Amniotic stem cell (primary cell): Measurements from ENCODE around the gene SFPQ.
"Not testable (repeated sequence)": the region's sequence is repeated elsewhere in the genome, so short reads cannot be mapped to it uniquely, and the experiment has no call there.

Experiments
- DNase-seq: peaks from one replicate; lab custom pipeline; 2025; lab: John Stamatoyannopoulos, UW

SFPQ gene

DNA sequence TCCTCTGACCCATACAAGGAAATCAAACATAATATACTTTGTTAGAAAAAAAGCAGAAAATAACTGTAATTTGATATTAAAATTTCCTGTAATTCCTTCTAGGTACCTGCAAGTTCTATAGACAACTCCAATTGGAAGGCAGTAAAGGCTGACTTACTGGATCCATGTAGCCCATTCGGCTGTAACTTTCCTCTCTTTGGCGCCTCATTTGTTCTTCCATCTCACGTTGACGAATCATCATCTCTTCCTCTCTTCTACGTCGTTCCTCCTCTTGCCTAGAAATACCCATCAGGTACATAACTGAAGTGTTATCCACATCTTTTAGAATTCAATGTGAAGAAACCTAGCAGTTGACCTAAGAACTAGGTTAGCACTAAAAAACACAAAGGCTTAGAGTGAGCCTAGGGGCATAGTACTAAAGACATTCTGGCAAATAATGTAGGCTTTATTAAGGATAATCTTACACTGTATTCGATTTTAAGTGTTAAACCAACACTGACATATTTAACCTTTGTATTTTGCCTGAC lies 5.1 kb downstream of the SFPQ start:
- DNase-seq: no peak

DNA sequence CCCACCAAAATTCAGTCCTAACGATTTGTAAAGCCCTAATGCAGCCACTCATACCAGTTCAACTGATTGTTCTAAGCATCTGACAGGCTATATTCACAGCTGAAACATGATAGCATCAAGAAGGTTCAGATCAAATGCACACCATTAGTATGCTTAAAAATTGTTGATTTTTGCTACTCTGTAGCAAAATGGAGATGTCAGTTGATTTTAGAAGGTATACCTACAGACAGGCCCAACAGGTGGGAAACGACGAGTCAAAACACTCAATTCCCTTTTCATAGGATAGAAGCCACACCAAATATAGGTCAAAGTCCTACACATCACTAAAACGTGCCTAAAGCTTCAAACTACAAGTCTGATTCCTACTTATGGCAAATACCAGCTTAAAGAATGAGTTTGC lies 6.7 kb downstream of the SFPQ start:
- no peak for DNase-seq

- no peak for DNase-seq
Measured at GRCh38 chr1:35185200-35185599, 7.7 kb downstream of the SFPQ start.

DNA sequence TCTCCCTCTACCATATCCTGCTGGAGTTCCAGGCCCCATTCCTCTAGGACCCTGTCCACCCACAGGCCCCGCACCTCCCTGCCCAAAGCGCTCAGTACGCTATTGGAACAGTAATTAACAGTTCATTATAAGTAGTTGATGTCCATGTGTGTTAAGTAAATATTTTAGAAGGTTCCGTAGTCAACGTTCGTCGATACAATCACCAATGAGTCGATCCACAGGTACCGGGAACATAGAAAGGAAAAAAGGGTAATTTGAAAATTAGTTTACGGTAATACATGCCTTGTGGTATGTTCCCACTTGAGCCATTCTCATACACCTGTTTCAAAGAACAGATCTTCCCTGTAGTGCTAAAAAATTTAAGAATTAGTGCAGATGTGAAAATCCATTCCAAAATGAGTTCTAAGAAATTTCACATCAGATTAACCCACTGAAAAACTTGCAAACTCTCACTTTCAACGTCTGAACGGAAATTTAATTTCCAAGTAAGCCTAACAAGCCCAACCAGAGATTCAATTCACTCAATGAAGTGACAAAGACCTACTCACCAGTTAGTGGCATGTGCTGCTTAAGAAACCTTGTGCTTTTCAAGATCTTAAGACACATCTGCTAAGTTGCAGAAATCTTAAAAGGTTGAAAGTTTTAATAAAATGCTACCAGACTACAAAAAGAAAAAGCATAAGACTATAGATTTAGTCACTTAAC lies 8.3 kb downstream of the SFPQ start:
- no peak for DNase-seq

DNA sequence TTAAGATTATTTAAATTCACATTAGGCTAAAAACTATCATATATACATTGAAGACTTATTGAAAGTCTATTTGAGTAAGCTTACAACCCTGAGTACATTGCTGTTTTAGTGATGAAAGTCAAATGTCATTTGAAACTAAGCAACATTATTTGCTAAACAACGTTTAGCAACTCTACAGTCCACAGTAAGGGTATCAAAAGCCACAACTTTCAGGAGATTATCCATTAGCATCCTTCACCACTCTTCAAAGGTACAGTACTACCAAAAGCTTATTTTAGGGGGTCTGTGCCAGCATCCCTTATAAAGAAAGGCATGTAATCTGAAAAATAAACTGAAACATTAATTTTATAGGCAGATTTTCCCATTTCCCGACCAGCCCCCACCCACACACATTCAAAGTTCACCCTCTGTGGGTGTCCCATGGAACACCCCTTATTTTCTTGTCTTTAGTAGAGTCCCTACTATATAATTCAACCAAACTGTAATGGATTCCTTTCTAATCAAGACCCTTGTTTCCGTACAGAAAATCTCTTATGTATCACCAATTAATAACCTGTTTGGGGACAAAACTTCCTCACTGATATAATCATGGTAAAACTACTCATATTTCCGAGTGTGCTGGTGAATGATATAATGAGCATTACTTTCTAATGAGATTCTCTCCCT lies 11.0 kb downstream of the SFPQ start:
- DNase-seq: no peak

GRCh38 chr1:35180776-35181374 lies 12.1 kb downstream of the SFPQ start:
- DNase-seq: no peak

DNA sequence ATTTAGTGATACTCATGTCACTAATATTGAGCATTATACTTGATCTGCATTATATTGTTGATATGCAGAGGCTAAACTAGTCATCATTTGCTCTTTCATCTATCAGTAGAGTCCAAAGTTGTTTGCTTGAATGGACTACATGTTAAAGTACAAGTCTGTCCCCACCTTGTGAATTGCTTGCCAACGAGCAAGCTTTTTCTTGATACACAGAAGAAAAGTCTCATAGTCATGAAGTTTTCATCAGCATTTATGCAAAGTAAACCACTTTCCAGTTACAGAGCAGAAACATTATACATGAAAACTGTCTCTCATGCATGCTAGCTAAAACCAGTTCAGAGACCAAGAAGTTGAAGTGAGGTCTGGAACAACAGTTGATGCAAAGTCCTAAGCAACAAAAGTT lies 13.0 kb downstream of the SFPQ start:
- DNase-seq: no peak

GRCh38 chr1:35178874-35179380 lies 14.0 kb downstream of the SFPQ start:
- no peak for DNase-seq

- DNase-seq: no peak
Measured at GRCh38 chr1:35178295-35178695, 14.7 kb downstream of the SFPQ start.

GRCh38 chr1:35177237-35177786 lies 15.6 kb downstream of the SFPQ start:
- DNase-seq: no peak

DNA sequence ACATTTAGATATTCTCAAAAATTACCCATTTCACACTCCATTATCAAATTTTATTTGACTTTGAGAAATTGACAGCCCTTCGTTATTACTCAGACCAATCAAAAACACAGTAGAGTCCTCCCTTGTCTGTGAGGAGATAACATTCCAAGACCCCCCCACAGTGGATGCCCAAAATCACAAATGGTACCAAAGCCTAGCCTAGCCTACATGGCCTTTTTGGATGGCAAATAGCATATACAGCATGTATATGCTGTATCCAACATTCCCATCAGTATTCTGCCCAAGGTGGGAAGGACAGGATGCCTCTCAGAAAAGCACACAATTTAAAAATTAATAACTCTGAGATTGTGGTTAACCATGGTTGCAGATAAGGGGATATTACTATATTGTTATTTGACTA lies 17.3 kb downstream of the SFPQ start:
- DNase-seq: no peak

DNA sequence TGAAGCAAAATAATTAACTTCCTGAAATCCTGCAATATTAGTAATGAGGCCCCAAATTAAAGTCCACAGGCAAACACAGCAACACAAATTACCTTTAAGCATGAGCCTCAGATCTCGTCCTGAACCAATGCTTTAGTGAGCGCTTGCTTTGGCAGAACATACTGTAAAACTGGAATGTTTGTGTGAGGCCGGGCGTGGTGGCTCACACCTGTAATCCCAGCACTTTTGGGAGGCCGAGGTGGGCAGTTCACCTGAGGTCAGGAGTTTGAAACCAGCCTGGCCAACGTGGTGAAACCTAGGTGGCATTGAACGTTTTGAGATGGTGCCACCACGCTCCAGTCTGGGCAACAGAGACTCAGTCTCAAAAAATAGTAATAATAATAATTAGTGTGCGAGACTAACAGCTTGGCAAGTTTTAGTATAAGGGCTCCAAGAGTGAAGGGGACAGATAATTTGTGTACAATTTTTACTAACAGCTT lies 17.8 kb downstream of the SFPQ start:
- no peak for DNase-seq

DNA sequence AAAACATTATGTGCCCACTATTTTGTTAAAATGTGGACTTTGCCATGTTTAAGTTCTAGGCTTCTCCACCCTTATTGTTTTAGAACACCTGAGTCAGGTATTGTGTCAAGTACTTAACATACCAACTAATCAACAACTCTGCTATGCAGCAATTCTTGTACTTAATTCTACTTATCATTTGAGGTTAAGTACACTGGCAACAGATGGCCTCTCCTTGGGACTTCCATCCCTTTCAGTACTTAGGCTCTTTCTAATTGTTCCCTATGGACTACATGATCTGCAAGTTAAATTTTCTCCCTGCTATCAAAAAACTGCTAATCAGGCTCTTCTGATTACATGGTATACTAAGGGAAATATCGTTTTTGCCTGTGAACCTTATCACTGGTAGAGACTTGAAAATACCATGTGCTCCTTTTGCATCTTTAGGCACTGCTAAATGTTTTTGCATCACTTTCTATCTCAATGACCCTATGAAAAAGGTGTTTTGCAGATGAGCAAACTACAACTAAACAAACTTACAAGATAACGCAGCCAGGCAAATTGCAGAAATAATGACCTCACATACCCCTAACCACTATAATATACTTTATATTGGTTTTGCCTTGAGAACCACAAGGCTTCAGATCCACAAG lies 18.9 kb downstream of the SFPQ start:
- no peak for DNase-seq

DNA sequence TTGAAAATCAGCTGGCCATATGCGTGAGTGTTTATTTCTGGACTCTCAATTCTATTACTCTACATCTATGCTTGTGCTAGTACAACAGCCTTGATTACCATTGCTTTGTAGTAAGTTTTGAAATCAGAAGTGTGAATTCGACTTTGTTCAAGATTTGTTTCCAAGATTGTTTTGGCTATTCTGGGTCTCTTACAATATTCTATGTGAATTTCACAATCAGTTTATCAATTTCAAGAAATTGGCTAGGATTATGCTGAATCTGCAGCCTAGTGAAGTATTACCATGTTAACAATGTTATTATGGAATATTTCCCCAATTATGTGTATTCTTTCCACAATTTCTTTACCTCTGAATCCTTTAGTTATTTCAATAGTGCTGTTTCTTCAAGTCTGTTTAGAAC lies 19.5 kb downstream of the SFPQ start:
- no peak for DNase-seq

GRCh38 chr1:35172022-35172421 lies 20.9 kb downstream of the SFPQ start:
- no peak for DNase-seq

DNA sequence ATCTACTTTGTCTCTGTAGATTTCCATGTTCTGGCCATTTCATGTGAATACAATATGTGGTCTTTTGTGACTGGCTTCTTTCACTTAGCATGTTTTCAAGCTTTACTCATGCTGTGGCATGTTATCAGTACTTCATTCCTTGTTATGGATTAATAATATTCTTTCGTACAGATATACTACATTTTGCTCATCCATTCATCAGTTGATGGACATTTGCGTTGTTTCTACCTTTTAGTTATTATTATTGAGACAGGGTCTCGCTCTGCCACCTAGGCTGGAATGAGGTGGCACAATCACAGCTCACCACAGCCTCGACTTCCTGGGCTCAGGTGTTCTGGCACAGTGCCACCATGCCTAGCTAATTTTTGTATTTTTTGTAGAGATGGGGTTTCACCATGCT lies 21.4 kb downstream of the SFPQ start:
- no peak for DNase-seq

DNA sequence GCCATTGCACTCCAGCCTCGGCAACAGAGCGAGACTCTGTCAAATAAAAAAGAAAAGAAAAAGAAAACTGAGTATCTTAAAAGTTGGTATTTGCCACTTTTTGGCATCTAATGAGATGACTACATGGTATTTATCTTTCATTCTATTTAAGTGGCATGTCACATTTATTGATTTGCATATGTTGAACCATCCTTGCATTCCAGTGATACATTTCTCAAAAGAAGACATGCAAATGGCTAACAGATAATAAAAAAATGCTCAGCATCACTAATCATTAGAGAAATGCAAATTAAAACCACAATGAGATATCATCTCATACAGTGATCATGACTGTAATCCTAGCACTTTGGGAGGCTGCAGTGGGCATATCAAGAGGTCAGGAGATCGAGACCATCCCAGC lies 28.1 kb downstream of the SFPQ start:
- DNase-seq: no peak

GRCh38 chr1:35151220-35151619 lies 41.7 kb downstream of the SFPQ start:
- no peak for DNase-seq

- DNase-seq: not testable (repeated sequence)
Measured at GRCh38 chr1:35145892-35146549, 46.9 kb downstream of the SFPQ start.

DNA sequence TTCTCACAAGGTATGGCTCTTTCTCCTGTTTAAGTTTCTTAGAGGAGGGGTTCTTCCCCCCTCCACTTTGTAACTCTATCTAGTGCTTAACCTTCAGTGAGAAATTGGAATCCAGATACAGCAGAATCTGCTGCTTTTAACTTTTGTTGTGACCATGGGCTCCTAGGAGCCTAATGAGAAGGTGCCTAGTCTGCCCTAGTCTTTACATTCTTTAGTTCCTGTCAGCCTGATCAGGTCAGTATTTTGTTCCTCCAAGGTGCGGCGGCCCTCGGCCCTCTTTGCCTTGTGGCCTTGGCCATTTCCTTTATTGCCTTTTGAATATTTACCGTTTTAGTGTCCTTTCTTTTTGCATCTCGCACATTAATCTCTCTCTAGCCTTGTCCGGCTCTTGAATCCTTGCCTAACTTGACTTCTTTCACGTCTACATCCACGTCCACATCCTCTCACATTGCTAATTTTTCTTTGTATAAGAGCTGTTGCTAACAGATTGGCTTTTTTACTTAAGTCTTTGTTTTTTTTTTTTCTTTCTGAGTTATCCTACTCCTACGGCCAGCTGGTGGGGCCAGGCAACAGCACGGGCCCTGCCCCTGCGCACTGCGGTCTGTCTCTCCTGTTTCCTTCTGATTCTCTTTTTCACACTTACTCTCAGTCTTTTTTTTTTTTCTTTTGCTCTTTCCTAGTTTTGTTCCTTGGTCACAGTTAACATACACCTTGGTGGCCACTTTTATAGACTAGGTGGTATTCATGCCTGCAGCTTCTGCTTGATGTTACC lies 49.0 kb downstream of the SFPQ start:
- DNase-seq: no peak

GRCh38 chr1:35142728-35143127 lies 50.2 kb downstream of the SFPQ start:
- not testable (repeated sequence) for DNase-seq
